GM12864 (cell line): ENCODE data around the gene MAP4.
"Not testable (repeated sequence)": the region's sequence is repeated elsewhere in the genome, so short reads cannot be mapped to it uniquely, and the experiment has no call there.

ENCODE experiments used
- DNase-seq: peaks from one replicate; pipeline ENCODE4 v3.0.0-alpha.2; 2011; ENCODE audit warnings: low read depth
- H3K4me3 ChIP-seq: 2 replicates; pipeline ENCODE4 v1.5.1; 2011; ENCODE audit warnings: mild to moderate bottlenecking, low read depth, low read length, control low read depth
- TF ChIP-seq, protein P1 (sequence below): IDR thresholded peaks from 2 replicates; pipeline ENCODE4 v1.5.1; 2011; ENCODE audit warnings: low read depth, mild to moderate bottlenecking, moderate library complexity, low read length, control low read depth, inconsistent platforms; ENCODE audit errors: missing control alignments

MAP4 gene, protein sequence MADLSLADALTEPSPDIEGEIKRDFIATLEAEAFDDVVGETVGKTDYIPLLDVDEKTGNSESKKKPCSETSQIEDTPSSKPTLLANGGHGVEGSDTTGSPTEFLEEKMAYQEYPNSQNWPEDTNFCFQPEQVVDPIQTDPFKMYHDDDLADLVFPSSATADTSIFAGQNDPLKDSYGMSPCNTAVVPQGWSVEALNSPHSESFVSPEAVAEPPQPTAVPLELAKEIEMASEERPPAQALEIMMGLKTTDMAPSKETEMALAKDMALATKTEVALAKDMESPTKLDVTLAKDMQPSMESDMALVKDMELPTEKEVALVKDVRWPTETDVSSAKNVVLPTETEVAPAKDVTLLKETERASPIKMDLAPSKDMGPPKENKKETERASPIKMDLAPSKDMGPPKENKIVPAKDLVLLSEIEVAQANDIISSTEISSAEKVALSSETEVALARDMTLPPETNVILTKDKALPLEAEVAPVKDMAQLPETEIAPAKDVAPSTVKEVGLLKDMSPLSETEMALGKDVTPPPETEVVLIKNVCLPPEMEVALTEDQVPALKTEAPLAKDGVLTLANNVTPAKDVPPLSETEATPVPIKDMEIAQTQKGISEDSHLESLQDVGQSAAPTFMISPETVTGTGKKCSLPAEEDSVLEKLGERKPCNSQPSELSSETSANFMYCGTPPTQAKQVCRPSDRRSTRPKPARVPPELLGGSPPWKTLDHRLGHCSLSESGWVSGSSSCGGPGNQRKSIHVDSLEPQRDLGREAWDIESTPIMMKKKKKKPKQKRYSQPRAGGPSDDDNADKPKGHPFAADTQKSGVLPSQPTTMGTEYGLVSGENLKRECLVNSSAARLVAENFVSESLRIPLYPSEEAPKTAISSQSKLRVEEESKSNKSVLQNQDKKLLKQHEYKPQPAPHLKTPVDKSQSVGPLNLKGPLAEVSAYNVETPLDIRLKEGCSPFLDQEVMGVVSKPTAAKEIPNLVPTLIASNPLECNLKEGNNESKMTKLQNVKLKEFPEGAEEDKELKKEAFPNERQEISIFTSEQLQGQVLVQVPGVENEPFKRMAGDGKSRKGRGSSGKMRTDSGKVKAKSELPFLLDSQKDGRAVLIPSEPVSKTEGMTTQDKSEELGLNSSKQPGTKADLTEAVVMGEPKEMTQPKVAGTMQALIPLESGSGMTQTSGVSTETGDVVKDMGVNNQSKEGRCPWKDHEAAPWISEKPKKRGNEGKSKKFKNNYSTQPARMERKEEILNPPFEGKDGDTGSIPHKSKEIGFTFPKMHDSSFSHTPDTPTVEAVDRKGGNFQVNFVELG (N-terminal part only)

DNA sequence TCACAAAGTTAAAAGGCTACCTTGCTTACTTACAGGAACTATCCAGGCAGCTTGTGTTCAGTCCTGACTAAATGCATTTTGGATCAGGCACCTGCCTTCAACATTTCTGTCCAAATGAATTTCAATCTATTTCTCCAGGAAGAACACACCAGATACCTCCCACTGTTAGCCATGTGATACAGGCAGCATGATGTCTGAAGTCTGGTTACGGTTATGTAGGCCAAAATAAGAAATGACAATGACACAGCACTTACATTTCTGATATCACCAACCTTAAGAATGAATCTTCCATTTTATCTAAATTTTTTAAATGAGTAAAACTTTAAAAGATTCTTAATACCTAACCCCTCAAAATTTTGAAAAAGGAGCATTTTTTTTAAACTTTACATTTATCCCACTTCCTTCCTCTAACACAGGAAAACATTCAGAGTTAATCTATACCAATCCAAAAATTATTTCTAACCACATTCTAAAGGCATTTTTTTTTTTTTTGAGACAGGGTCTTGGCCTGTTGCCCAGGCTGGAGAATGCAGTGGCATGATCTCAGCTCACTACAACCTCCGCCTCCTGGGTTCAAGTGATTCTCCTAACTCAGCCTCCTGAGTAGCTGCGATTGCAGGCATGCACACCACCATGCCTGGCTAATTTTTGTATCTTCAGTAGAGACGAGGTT is at the start of gene MAP4:
Gene MAP4 (minus strand): TSS at position 116 of the 673 bp plus-strand sequence. CDS start 17,556 bp downstream, outside the sequence.
- DNase-seq: no peak
- no peak within 1 kb of the TSS for H3K4me3 ChIP-seq
- TF ChIP-seq, protein P1, sequence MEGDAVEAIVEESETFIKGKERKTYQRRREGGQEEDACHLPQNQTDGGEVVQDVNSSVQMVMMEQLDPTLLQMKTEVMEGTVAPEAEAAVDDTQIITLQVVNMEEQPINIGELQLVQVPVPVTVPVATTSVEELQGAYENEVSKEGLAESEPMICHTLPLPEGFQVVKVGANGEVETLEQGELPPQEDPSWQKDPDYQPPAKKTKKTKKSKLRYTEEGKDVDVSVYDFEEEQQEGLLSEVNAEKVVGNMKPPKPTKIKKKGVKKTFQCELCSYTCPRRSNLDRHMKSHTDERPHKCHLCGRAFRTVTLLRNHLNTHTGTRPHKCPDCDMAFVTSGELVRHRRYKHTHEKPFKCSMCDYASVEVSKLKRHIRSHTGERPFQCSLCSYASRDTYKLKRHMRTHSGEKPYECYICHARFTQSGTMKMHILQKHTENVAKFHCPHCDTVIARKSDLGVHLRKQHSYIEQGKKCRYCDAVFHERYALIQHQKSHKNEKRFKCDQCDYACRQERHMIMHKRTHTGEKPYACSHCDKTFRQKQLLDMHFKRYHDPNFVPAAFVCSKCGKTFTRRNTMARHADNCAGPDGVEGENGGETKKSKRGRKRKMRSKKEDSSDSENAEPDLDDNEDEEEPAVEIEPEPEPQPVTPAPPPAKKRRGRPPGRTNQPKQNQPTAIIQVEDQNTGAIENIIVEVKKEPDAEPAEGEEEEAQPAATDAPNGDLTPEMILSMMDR: no peak

DNA sequence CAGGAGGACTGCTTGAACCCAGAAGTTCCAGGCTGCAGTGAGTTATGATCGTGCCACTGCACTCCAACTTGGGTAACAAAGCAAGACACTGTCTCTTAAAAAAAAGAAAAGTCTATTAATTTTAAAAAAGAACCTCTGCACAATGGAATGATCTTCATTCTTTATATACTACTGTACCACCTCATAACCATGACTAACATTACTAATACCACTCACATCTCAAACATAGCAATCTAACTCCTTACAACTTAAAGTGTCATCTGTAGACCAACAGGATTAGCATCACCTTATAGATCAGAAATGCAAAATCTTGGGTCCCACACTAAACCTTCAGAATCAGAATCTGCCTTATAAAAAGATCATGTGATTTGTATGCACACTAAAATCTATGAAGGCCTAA is 48.8 kb upstream of the MAP4 start:
- H3K4me3 ChIP-seq: no peak overlapping the region
- no peak for DNase-seq
- TF ChIP-seq, protein P1: no peak

GRCh38 chr3:48064292-48064829 is 48.1 kb upstream of the MAP4 start:
- TF ChIP-seq, protein P1: no peak
- no peak overlapping the region for H3K4me3 ChIP-seq
- DNase-seq: no peak

DNA sequence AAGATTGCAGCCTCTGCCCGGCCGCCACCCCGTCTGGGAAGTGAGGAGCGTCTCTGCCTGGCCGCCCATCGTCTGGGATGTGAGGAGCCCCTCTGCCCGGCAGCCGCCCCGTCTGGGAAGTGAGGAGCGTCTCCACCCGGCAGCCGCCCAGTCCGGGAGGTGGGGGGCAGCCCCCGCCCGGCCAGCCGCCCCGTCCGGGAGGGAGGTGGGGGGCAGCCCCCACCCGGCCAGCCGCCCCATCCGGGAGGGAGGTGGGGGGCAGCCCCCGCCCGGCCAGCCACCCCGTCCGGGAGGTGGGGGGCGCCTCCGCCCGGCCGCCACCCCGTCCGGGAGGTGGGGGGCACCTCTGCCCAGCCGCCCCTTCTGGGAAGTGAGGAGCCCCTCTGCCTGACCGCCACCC is 45.4 kb upstream of the MAP4 start:
- DNase-seq, H3K4me3 ChIP-seq: not testable (repeated sequence)

DNA sequence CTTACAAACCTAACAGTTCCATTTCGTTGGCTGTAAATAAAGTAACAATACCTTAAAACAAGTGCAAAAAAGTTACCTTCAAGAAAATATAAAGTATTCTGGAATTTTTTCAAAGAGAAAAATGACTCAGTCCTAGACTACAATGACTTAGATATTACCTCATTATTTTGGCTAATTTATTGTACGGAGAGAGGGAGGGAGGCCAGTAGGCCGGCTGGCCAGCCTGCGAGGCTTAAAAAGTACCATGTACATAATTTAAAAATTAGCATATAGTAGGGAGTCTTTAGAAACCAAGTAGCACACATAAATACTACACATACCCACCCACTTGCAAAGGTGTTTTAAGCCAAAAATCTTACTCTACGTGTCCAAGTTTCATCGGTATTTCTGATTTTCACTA is 41.9 kb upstream of the MAP4 start:
- TF ChIP-seq, protein P1: no peak
- no peak overlapping the region for H3K4me3 ChIP-seq
- no peak for DNase-seq

DNA sequence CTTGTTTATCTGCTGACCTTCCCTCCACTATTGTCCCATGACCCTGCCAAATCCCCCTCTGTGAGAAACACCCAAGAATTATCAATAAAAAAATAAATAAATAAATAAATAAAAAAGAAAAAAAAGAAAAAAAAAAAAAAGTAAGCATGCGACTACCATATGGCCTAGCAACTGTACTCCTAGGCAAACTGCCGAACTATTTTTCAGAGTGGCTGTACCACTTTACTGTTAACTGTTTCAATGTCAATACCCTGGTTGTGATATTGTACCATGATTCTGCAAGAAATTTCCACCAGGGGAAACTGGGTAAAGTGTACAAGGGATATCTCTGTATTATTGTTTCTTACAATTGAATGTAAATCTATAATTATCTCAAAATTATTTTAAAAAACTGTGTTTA is 41.3 kb upstream of the MAP4 start:
- H3K4me3 ChIP-seq: no peak overlapping the region
- TF ChIP-seq, protein P1: no peak
- DNase-seq: no peak
